Lung (tissue), 12 donors: Measurements from ENCODE around the gene EDDM13. TPM values are rescaled to one million over a fixed set of nuclear protein-coding genes. Genes with fewer than 3 reads are reported as not detected.
"Not testable (repeated sequence)": the region's sequence is repeated elsewhere in the genome, so short reads cannot be mapped to it uniquely, and the experiment has no call there.

Experiments
- ATAC-seq: fragments of 200-7000 bp; cut with Tn5 transposase; one replicate; pipeline ENCODE4 v1.9.1; 2020; ENCODE audit warnings: moderate number of reproducible peaks; ENCODE audit not compliant: insufficient read depth, low FRiP score
- DNase-seq, 3 donors: peaks; one replicate each; pipeline ENCODE4 v3.0.0-alpha.2; 2013 to 2017
- H3K27ac ChIP-seq, 2 donors: one replicate each; pipeline ENCODE4 v1.5.1; 2013; ENCODE audit warnings: mild to moderate bottlenecking in 2 of 2, moderate library complexity in 2 of 2, control low read depth in 1 of 2, inconsistent platforms in 1 of 2, low read depth in 1 of 2, low read length in 1 of 2
- H3K27me3 ChIP-seq, 3 donors: one replicate each; pipeline ENCODE4 v1.5.1; 2013; ENCODE audit warnings: low read length in 2 of 3; ENCODE audit not compliant: control insufficient read depth in 3 of 3, insufficient read depth in 3 of 3
- H3K36me3 ChIP-seq, 4 donors: one replicate each; pipeline ENCODE4 v1.5.1; 2013; ENCODE audit warnings: low read length in 4 of 4, mild to moderate bottlenecking in 1 of 4, moderate library complexity in 1 of 4; ENCODE audit not compliant: control insufficient read depth in 4 of 4, insufficient read depth in 4 of 4
- H3K4me1 ChIP-seq, 5 donors: one replicate each; pipeline ENCODE4 v1.5.1; 2013; ENCODE audit warnings: low read length in 5 of 5, mild to moderate bottlenecking in 2 of 5, moderate library complexity in 1 of 5; ENCODE audit not compliant: control insufficient read depth in 5 of 5, insufficient read depth in 5 of 5
- H3K4me3 ChIP-seq: one replicate; pipeline ENCODE4 v1.5.1; 2013; ENCODE audit warnings: mild to moderate bottlenecking, control low read depth, moderate library complexity
- H3K9ac ChIP-seq, 2 donors: one replicate each; pipeline ENCODE4 v1.5.1; 2013; ENCODE audit warnings: low read length in 2 of 2, control low read depth in 1 of 2; ENCODE audit not compliant: insufficient read depth in 1 of 2
- H3K9me3 ChIP-seq, 4 donors: one replicate each; pipeline ENCODE4 v1.5.1; 2013; ENCODE audit warnings: low read length in 3 of 4, mild to moderate bottlenecking in 1 of 4, moderate library complexity in 1 of 4; ENCODE audit not compliant: control insufficient read depth in 4 of 4, insufficient read depth in 3 of 4
- WGBS, 2 donors: extraction: QIAGEN DNeasy Blood & Tissue Kit; methylation state at CpG; one replicate each; pipeline ENCODE4 v1.1.7; 2013; 5-methylcytosine and 5-hydroxymethylcytosine counted together
- polyA plus RNA-seq, 2 donors: library from polyadenylated mRNA; stranded (reverse); fragments of 200-250 nt; gene quantifications; one replicate each; pipeline ENCODE4 v1.2.1, GENCODE V29; 2013
- total RNA-seq, 2 donors: library from RNA; depleted of rRNA in 1 of 2; stranded (reverse); fragments of >200 nt in 1 of 2; gene quantifications; one replicate each; pipeline ENCODE4 v1.2.1, GENCODE V29; 2014 to 2021
- TF ChIP-seq, protein P1 (sequence below): IDR thresholded peaks from 2 replicates; pipeline ENCODE4 v1.5.1; 2012; ENCODE audit warnings: mild to moderate bottlenecking; ENCODE audit errors: control extremely low read depth, extremely low read depth
- donor health status: control.
- donor health status: control.
- donor health status: Bipolar disorder and iron deficiency.
- donor health status: healthy.
- donor health status: DM: yes; HTN: yes; CAD: no.

EDDM13 gene
- total and polyA plus RNA-seq, 4 donors, result 1.1 to 3.0 (median 1.3) TPM; not detected in 1

DNA sequence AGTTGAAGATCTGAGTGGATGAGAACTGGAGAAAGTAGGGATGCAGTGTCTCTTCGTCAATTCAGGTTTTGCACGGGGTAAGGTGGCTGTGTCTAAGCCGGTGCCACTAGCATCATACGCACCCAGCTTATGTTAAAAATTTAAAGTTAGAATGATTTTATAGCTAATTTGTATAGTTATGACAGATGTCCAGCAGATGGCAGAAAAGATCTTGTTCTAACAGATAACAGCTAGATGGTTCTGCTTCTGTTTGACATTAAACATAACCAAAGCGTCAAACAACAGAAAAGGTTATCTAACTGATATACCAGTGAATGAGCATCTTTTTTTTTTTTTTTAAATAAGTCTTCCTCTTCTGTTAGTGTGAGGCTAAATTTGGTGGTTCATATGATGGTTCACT lies 18.8 kb upstream of the EDDM13 start:
- TF ChIP-seq, protein P1, sequence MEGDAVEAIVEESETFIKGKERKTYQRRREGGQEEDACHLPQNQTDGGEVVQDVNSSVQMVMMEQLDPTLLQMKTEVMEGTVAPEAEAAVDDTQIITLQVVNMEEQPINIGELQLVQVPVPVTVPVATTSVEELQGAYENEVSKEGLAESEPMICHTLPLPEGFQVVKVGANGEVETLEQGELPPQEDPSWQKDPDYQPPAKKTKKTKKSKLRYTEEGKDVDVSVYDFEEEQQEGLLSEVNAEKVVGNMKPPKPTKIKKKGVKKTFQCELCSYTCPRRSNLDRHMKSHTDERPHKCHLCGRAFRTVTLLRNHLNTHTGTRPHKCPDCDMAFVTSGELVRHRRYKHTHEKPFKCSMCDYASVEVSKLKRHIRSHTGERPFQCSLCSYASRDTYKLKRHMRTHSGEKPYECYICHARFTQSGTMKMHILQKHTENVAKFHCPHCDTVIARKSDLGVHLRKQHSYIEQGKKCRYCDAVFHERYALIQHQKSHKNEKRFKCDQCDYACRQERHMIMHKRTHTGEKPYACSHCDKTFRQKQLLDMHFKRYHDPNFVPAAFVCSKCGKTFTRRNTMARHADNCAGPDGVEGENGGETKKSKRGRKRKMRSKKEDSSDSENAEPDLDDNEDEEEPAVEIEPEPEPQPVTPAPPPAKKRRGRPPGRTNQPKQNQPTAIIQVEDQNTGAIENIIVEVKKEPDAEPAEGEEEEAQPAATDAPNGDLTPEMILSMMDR, result peak; percentile 40
- H3K9me3 ChIP-seq, result no peaks in the 10 kb centered on the region
- WGBS, 2 donors, result 56 to 64% methylated on average over 5 of the region's 5 CpGs
- no peaks in the 10 kb centered on the region for H3K4me1 ChIP-seq
- no peak for ATAC-seq
- no peak overlapping the region for H3K27ac ChIP-seq
- peak in 2 of 3 donors; percentile 79 to 86 for DNase-seq
- H3K27me3 ChIP-seq, result peaks cover 0 to 5% (median 0%) of the 10 kb centered on the region in 3 donors
- no peak overlapping the region for H3K4me3 ChIP-seq
- no peaks in the 10 kb centered on the region for H3K36me3 ChIP-seq
- no peak overlapping the region for H3K9ac ChIP-seq

DNA sequence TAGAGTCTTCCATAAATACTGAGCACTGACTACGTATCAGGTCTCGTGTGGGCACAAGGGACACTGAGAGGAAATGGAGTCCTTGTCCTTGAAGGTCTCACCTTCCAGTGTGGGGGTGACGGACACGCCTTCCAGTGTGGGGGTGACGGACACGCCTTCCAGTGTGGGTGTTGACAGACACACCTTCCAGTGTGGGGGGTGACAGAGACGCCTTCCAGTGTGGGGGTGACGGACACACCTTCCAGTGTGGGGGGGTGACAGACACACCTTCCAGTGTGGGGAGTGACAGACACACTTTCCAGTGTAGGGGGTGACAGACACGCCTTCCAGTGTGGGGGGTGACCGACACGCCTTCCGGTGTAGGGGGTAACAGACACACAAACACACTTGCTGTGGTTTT lies 14.3 kb upstream of the EDDM13 start:
- H3K27me3 ChIP-seq, result peaks cover 0 to 5% (median 0%) of the 10 kb centered on the region in 3 donors
- no peak overlapping the region for H3K9ac ChIP-seq
- H3K27ac ChIP-seq, result no peak overlapping the region
- TF ChIP-seq, protein P1, result no peak
- peaks cover 0 to 4% (median 1%) of the 10 kb centered on the region in 4 donors for H3K36me3 ChIP-seq
- ATAC-seq (no peak), DNase-seq (no peak)
- H3K9me3 ChIP-seq, result no peaks in the 10 kb centered on the region
- 88 to 92% methylated on average over 12 of the region's 12 CpGs for WGBS, 2 donors
- H3K4me3 ChIP-seq, result no peak overlapping the region
- H3K4me1 ChIP-seq, result peaks cover 0 to 2% (median 0%) of the 10 kb centered on the region in 5 donors

- Histone ChIP-seq H3K4me3 (no peak overlapping the region), H3K9ac (no peak overlapping the region), H3K4me1 (peaks cover 0 to 7% (median 2%) of the 10 kb centered on the region in 5 donors), H3K27me3 (peaks cover 0 to 5% (median 0%) of the 10 kb centered on the region in 3 donors), H3K27ac (no peak overlapping the region), H3K9me3 (no peaks in the 10 kb centered on the region), H3K36me3 (peaks cover 0 to 4% (median 1%) of the 10 kb centered on the region in 4 donors)
- ATAC-seq (no peak), DNase-seq (no peak)
- TF ChIP-seq, protein P1, result no peak
These were observed 11.4 kb upstream of the EDDM13 start for GRCh38 chr19:56261145-56261544.

- H3K36me3 ChIP-seq, H3K9ac ChIP-seq, ATAC-seq, DNase-seq, H3K4me1 ChIP-seq, H3K27ac ChIP-seq, H3K9me3 ChIP-seq, H3K4me3 ChIP-seq, H3K27me3 ChIP-seq: not testable (repeated sequence)
- 94 to 95% methylated on average over 6 of the region's 6 CpGs for WGBS, 2 donors
These were observed 10.6 kb upstream of the EDDM13 start for GRCh38 chr19:56261932-56262331.
